Activated CD8-positive, alpha-beta memory T cell treated with anti-CD3 and anti-CD28 coated beads for 36 hours (primary cell): ENCODE measurements around the gene KRT76. TPM values are rescaled to one million over a fixed set of nuclear protein-coding genes. Genes with fewer than 3 reads are reported as not detected.

ENCODE experiments used
- CTCF ChIA-PET: fragments of 350-600 bp; sonication (Branson Sonifier 250); formaldehyde crosslinking; loops from one replicate; lab custom pipeline; 2021; ENCODE audit warnings: antibody characterized with exemption; lab: Charles Lee
- POLR2A ChIA-PET: fragments of 350-600 bp; sonication (Branson Sonifier 250); formaldehyde crosslinking; loops from one replicate; lab custom pipeline; 2021; ENCODE audit warnings: antibody characterized with exemption; lab: Charles Lee
- total RNA-seq, 2 experiments: library from RNA; stranded (reverse); gene quantifications; one replicate each; pipeline ENCODE4 v1.2.3, GENCODE V29; 2021

Gene KRT76
- total RNA-seq, 2 experiments from 2014 or later = not detected

DNA sequence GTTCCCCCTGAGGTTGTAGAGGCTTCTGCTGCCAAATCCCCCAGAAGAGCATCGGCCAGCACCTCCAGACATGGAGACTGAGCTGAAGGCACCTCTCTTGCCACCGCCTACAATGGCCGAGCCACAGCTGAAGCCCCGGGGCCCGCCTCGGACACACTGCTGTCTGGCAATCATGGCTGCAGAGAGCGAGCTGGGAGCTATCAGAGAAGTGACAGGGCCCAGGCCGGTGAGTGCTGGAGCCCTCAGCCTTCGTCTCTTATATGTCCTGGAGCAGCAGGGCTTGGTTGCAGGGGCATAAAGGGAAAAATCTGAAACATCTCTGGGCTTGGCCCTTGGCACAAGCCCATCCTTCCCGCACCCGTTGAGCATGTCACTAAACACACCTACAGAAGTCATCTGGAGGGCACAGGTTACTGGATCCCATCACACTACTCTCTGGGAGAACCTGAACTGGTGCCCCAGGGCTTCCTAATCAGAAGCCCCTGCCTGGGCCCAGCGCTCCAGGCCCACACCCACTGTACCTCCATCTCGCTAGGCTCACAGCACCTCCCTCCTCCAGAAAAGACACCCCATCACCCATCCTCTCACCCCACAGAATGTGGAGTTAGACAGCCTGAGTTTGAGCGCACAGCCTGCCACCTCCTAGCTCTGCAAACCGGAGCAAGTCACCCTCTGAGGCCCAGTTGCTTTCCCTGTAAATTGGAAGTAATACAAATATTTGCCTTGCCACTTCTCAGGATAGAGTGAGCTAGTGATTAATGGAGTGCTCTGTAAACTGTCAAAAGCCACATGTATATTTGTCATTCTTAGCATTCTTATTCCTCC, 37.0 kb upstream of the KRT76 start, which contains the start of gene KRT4:
TSS of gene KRT4 (minus strand) at position 232 of the 825 bp plus-strand sequence. CDS start at position 174, 58 bp downstream.
- ChIA-PET CTCF (interaction anchor here (1.9 kb wide), 1 partner anchor 65 kb away, joined by 5 read pairs; no protein-coding TSS in a partner anchor), POLR2A (no interaction called here)

- CTCF ChIA-PET = interaction anchor here (1.9 kb wide), 1 partner anchor 66 kb away, joined by 5 read pairs; no protein-coding TSS in a partner anchor
- POLR2A ChIA-PET = no interaction called here
Measured at GRCh38 chr12:52813203-52813819, 36.2 kb upstream of the KRT76 start.

- POLR2A ChIA-PET = interaction anchor here (0.6 kb wide), 1 partner anchor 57 kb away, joined by 3 read pairs; no protein-coding TSS in a partner anchor
Measured at GRCh38 chr12:52812749-52813148, 35.6 kb upstream of the KRT76 start.

GRCh38 chr12:52812073-52812400, 34.9 kb upstream of the KRT76 start:
- ChIA-PET POLR2A (no interaction called here), CTCF (no interaction called here)

More at GRCh38 chr12:52812749-52813148, 35.6 kb upstream of the KRT76 start:
- CTCF ChIA-PET = interaction anchor here (1.9 kb wide), 1 partner anchor 66 kb away, joined by 5 read pairs; no protein-coding TSS in a partner anchor

- POLR2A ChIA-PET = no interaction called here
- CTCF ChIA-PET = no interaction called here
Measured at GRCh38 chr12:52811191-52812072, 34.3 kb upstream of the KRT76 start.

DNA sequence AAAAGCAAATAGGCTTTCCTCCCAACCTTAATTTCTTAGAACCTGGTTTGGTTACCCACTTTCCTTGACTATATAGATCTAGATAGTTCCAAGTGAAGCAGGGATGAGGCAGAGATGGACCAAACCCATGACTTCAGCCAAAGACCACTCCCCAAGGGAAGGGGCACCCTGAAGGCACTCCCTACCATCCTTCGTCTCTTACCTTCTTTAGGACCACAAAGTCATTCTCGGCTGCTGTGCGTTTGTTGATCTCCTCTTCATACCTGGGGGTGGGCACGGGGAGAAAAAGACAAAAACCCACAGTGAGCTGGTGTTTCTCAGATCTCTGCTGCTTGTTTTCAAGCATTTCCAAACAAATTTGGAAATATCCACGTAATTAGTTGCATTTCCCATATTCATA, 33.4 kb upstream of the KRT76 start:
- CTCF ChIA-PET = no interaction called here
- POLR2A ChIA-PET = no interaction called here

DNA sequence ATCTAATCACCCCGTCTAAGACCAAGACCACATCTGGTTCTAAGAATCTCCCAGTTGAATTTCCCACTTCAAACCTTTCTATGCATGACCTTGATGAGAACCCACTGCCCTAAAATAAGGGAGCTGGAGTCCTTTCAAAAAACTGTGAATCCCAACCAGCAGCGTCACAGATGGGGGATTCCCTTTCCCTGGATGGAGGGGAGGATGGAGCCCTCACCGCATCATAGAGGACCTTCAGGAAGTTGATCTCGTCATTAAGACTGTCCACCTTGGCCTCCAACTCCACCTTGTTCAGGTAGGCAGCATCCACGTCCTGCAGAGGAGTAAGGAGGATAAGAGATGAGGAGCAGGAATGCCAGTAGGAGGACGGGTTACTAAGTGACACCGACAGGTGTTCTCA, 32.0 kb upstream of the KRT76 start:
- CTCF ChIA-PET = interaction anchor here (0.5 kb wide), 1 partner anchor 231 kb away, joined by 3 read pairs; no protein-coding TSS in a partner anchor

DNA sequence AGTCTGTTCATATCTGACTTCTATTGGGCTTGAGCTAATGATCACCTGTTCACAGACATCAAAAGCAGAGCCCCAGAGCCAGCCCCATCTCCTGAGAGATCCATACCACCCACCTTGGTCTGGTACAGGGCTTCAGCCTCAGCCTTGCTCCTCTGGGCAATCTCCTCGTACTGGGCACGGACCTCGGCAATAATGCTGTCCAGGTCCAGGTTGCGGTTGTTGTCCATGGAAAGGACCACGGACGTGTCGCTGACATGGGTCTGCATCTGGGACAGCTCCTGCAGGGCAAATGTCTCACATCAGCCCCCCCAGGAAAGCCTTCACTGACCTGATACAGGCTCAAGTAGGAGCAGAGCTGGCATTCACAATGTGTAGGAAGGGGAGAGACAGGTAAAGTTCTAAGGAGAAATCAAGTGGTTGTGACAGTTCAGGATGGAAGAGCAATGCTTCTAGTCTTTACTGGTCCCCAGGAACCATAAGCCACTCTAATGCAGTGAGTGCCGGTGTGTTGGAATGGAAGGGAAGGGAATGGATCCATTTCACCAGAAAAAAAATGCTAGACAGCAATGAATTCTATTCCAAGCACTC, 31.5 kb upstream of the KRT76 start:
- ChIA-PET POLR2A (no interaction called here), CTCF (no interaction called here)

More for the DNA sequence above, 32.0 kb upstream of the KRT76 start:
- POLR2A ChIA-PET = no interaction called here

- ChIA-PET CTCF (interaction anchor here (0.6 kb wide), 1 partner anchor 18 kb away, joined by 3 read pairs; no protein-coding TSS in a partner anchor), POLR2A (no interaction called here)
Measured at GRCh38 chr12:52807544-52808470, 30.7 kb upstream of the KRT76 start.

GRCh38 chr12:52806821-52807543, 29.8 kb upstream of the KRT76 start:
- ChIA-PET POLR2A (no interaction called here), CTCF (no interaction called here)

GRCh38 chr12:52806169-52806811, 29.1 kb upstream of the KRT76 start:
- CTCF ChIA-PET = no interaction called here

DNA sequence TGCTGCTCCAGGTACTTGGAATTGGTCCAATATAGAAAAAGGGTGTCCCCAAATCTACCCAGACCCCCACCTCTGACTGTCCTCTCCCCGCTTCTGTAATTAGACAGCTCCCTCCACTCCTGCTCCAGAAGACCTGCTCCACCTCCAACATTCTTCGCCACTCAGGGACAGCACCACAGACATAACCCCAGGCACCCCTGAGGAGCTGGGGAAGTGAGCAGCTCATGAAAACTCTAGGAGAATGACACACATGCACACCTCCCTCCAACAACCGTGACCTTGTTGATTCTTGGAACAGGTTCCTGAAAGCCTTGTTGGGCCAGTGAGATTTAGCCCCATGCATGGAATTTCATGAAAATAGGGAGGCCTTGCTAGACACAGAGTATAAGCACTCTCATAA, 28.6 kb upstream of the KRT76 start:
- POLR2A ChIA-PET = no interaction called here
- CTCF ChIA-PET = no interaction called here

More at GRCh38 chr12:52806169-52806811, 29.1 kb upstream of the KRT76 start:
- POLR2A ChIA-PET = no interaction called here

GRCh38 chr12:52805000-52805399, 27.9 kb upstream of the KRT76 start:
- POLR2A ChIA-PET = no interaction called here

GRCh38 chr12:52802442-52802841, 25.3 kb upstream of the KRT76 start:
- ChIA-PET POLR2A (no interaction called here), CTCF (no interaction called here)

More at GRCh38 chr12:52805000-52805399, 27.9 kb upstream of the KRT76 start:
- CTCF ChIA-PET = no interaction called here

DNA sequence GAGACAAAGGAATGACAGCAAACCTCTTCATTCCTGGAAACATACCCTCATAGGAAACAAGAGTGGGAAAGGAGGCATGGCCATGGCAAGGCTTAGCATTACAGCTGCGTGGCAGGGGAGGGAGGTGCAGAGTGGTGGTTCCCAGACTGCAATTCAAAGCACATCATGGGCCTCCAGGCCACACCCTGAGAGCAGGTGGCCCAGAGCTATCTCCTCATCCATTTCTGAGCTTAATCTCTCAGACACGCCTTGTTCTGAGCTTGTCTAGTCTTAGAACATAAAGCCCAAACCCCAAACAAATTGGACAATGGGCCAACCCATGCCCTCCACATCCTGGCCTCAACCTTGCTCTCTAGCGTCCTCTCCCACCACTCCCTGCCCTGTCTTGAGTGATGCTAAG, 24.6 kb upstream of the KRT76 start:
- ChIA-PET POLR2A (no interaction called here), CTCF (no interaction called here)

DNA sequence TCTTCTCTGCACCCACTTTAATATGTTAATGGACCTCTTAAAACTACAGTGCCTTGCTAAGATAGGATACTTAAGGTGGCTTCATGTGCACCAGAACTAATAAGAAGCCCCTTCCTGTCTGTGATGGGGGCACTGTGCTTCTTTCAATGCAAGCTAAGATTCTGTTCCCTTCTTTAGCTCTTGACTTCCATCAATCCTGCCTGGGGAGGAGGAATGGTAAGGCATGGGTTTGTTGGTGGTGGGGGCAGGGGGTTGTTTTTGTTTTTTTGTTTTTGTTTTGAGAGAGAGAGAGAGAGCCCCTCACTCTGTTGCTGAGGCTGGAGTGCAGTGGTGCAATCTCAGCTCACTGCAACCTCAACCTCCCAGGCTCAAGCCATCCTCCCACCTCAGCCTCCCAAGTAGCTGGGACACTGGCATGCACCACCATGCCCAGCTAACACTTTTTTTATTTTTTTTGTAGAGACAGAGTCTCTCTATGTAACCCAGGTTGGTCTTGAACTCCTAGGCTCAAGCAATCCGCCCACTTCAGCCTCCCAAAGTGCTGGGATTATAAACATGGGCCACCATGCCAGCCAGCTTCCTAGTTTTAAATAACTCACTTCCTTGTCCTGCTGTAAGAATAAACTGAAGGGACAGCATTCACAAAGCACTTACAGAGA, 23.2 kb upstream of the KRT76 start:
- ChIA-PET CTCF (no interaction called here), POLR2A (interaction anchor here (0.6 kb wide), 1 partner anchor 678 kb away, joined by 3 read pairs; no protein-coding TSS in a partner anchor)
